DMS153 treated with DMSO at 0.1 percent for 48 hours (cell line): Measurements from ENCODE around the gene ARID5B.

Experiments used
- DNase-seq: peaks from one replicate; lab custom pipeline; 2025; ENCODE audit not compliant: unreplicated experiment; lab: John Stamatoyannopoulos, UW

ARID5B gene

GRCh38 chr10:62068464-62068863, 167.0 kb downstream of the ARID5B start:
- DNase-seq: no peak

- no peak for DNase-seq
Observed at GRCh38 chr10:62069452-62070178, 168.1 kb downstream of the ARID5B start.

GRCh38 chr10:62071846-62072281, 170.4 kb downstream of the ARID5B start:
- DNase-seq: no peak

GRCh38 chr10:62072901-62073300, 171.4 kb downstream of the ARID5B start:
- no peak for DNase-seq

- no peak for DNase-seq
Observed at GRCh38 chr10:62073429-62073828, 171.9 kb downstream of the ARID5B start.

- DNase-seq: peak; percentile 67
Observed at GRCh38 chr10:62075414-62075813, 173.9 kb downstream of the ARID5B start.

- DNase-seq: peak; percentile 82
Observed at GRCh38 chr10:62075912-62076311, 174.4 kb downstream of the ARID5B start.

- no peak for DNase-seq
Observed at GRCh38 chr10:62076891-62077290, 175.4 kb downstream of the ARID5B start.

- DNase-seq: no peak
Observed at GRCh38 chr10:62077330-62078015, 176.0 kb downstream of the ARID5B start.

- DNase-seq: no peak
Observed at GRCh38 chr10:62079885-62080559, 178.5 kb downstream of the ARID5B start.

GRCh38 chr10:62080905-62081304, 179.4 kb downstream of the ARID5B start:
- DNase-seq: no peak

GRCh38 chr10:62081341-62082270, 180.1 kb downstream of the ARID5B start:
- DNase-seq: no peak

GRCh38 chr10:62082271-62082656, 180.8 kb downstream of the ARID5B start:
- no peak for DNase-seq

GRCh38 chr10:62082729-62083411, 181.4 kb downstream of the ARID5B start:
- peak; percentile 43 for DNase-seq

- peak; percentile 87 for DNase-seq
Observed at GRCh38 chr10:62083412-62084267, 182.1 kb downstream of the ARID5B start.

- DNase-seq: no peak
Observed at GRCh38 chr10:62084451-62084850, 183.0 kb downstream of the ARID5B start.

- DNase-seq: no peak
Observed at GRCh38 chr10:62085404-62085803, 183.9 kb downstream of the ARID5B start.

GRCh38 chr10:62085821-62086220, 184.3 kb downstream of the ARID5B start:
- DNase-seq: no peak

GRCh38 chr10:62087329-62087728, 185.8 kb downstream of the ARID5B start:
- DNase-seq: no peak
